K562 (cell line): Measurements from ENCODE around the gene LRRC8E. TPM values are rescaled to one million over a fixed set of nuclear protein-coding genes. Genes with fewer than 3 reads are reported as not detected.

ENCODE experiments used
- ARID3A ChIP-seq: IDR thresholded peaks from 2 replicates; pipeline ENCODE4 v1.6.1; 2012; ENCODE audit warnings: low read depth, low read length, improper control_type of control experiment, borderline replicate concordance
- ASH1L ChIP-seq: fragments of 450-650 bp; IDR thresholded peaks from 2 replicates; pipeline ENCODE4 v1.6.1; 2018; ENCODE audit warnings: borderline replicate concordance, mild to moderate bottlenecking, low read depth; ENCODE audit not compliant: partially characterized antibody
- BRF2 ChIP-seq: IDR thresholded peaks from 3 replicates; pipeline ENCODE4 v1.6.1; 2011; ENCODE audit warnings: borderline replicate concordance, mild to moderate bottlenecking; ENCODE audit not compliant: insufficient read length, insufficient read depth
- GATAD2A ChIP-seq: fragments of 450-650 bp; IDR thresholded peaks from 2 replicates; pipeline ENCODE4 v1.6.1; 2017
- HMGN3 ChIP-seq: IDR thresholded peaks from 2 replicates; pipeline ENCODE4 v1.6.1; 2011; ENCODE audit warnings: borderline replicate concordance, low read depth, mild to moderate bottlenecking, mixed read lengths, low read length; ENCODE audit not compliant: insufficient read length; ENCODE audit errors: extremely low read depth
- KAT2B ChIP-seq: IDR thresholded peaks from one replicate; pipeline ENCODE4 v1.6.1; 2012; ENCODE audit warnings: low read depth, mild to moderate bottlenecking, control low read depth, inconsistent platforms, low read length, moderate library complexity
- MXI1 ChIP-seq: IDR thresholded peaks from 2 replicates; pipeline ENCODE4 v1.6.1; 2011; ENCODE audit warnings: low read depth, mild to moderate bottlenecking, improper control_type of control experiment, low read length
- PATZ1 ChIP-seq: fragments of 250-450 bp; sonication (Bioruptor Pico); IDR thresholded peaks from 2 replicates; pipeline ENCODE4 v1.5.0; 2020; ENCODE audit warnings: mild to moderate bottlenecking, borderline replicate concordance
- POLR2A ChIP-seq: fragments of 450-650 bp; conservative IDR thresholded peaks from 2 replicates; pipeline ENCODE4 v1.6.1; 2016
- PPARD ChIP-seq: fragments of 250-450 bp; sonication (Bioruptor Pico); IDR thresholded peaks from 2 replicates; pipeline ENCODE4 v1.8.0; 2022; ENCODE audit warnings: inconsistent platforms, mild to moderate bottlenecking, moderate library complexity
- PRDM10 ChIP-seq: fragments of 450-650 bp; IDR thresholded peaks from 2 replicates; pipeline ENCODE4 v1.6.1; 2018; ENCODE audit not compliant: partially characterized antibody
- RAD51 ChIP-seq: fragments of 450-650 bp; IDR thresholded peaks from 2 replicates; pipeline ENCODE4 v1.7.1; 2016; ENCODE audit warnings: low read depth, mild to moderate bottlenecking, borderline replicate concordance
- RBM34 ChIP-seq: fragments of 200-400 bp; formaldehyde crosslinking; IDR thresholded peaks from 2 replicates; pipeline ENCODE4 v1.6.1; 2018; ENCODE audit warnings: low read length, borderline replicate concordance; ENCODE audit not compliant: insufficient read depth
- U2AF1 ChIP-seq: fragments of 200-400 bp; formaldehyde crosslinking; optimal IDR thresholded peaks from 2 replicates; pipeline ENCODE3; 2017; ENCODE audit warnings: mild to moderate bottlenecking, low read depth, low read length, moderate library complexity
- ZEB2 ChIP-seq: fragments of 450-650 bp; IDR thresholded peaks from 2 replicates; pipeline ENCODE4 v1.6.1; 2016
- ZFP36 ChIP-seq: fragments of 150-350 bp; IDR thresholded peaks from 2 replicates; pipeline ENCODE4 v1.6.1; 2018; ENCODE audit warnings: low read length, low read depth; ENCODE audit not compliant: partially characterized antibody
- ZNF184 ChIP-seq: sonication (generic); formaldehyde crosslinking; IDR thresholded peaks from 2 replicates; pipeline ENCODE4 v1.5.0; 2020; ENCODE audit warnings: missing genetic modification reagents
- ZNF3 ChIP-seq: fragments of 250-450 bp; sonication (Bioruptor Pico); IDR thresholded peaks from 2 replicates; pipeline ENCODE4 v1.5.0; 2021; ENCODE audit warnings: mild to moderate bottlenecking, moderate library complexity
- polyA plus RNA-seq, 8 experiments: library from polyadenylated mRNA; depleted of rRNA in 4 of 8; stranded (reverse) in 5 of 8; unstranded in 3 of 8; fragments of >200 nt; fragmentation: Nextera tagmentation in 2 of 8; fragmentation: Illumina TruSeq in 1 of 8; extraction: Ambion mirVana in 2 of 8; extraction: Trizol in 1 of 8; gene quantifications; 2 replicates each; pipeline versions ENCODE4 v1.2.1 to v1.2.3, GENCODE V29; 2011 to 2014; ENCODE audit warnings: inconsistent platforms in 1 of 8, missing spikeins in 1 of 8
- total RNA-seq, 7 experiments: library from RNA; depleted of rRNA in 6 of 7; stranded (reverse); fragments of >200 nt in 6 of 7; fragmentation: Illumina TruSeq in 2 of 7; extraction: Trizol in 2 of 7; gene quantifications; 2 replicates each; pipeline versions ENCODE4 v1.2.1 to v1.2.3, GENCODE V29; 2011 to 2021; ENCODE audit warnings: low replicate concordance in 1 of 7

LRRC8E gene
- total and polyA plus RNA-seq, 9 of the 15 experiments (the other 6 are each of a cell fraction or from before 2014, with no cell fraction given) = 0.08 to 5.7 (median 3.5) TPM; not detected in 1

- TF ChIP-seq ASH1L (no peak), RBM34 (no peak), HMGN3 (peak; percentile 15), ZNF3 (CRISPR knock-in tag) (no peak), PPARD (CRISPR knock-in tag) (no peak), POLR2A (peak; percentile 56; the same call in 1 of the 2 replicates), ZEB2 (no peak), PRDM10 (no peak), GATAD2A (0 out of 2 replicates have a peak, but pooled peaks have one; percentile 28), PATZ1 (CRISPR knock-in tag) (no peak), KAT2B (no peak), U2AF1 (no peak), RAD51 (no peak), BRF2 (no peak), ZNF184 (CRISPR knock-in tag) (no peak), ARID3A (no peak), MXI1 (no peak; the same call in 1 of the 2 replicates), ZFP36 (no peak)
Measured at GRCh38 chr19:7920519-7921301, 32.4 kb downstream of the LRRC8E start (continued).
